GM06990 (cell line): ENCODE measurements around the gene GNG12.

Experiments
- DNase-seq: peaks from one replicate; pipeline ENCODE4 v3.0.0-alpha.2; 2011; ENCODE audit not compliant: insufficient read length; ENCODE audit errors: extremely low read depth
- H3K27me3 ChIP-seq: replicated peaks from 2 replicates; pipeline ENCODE4 v1.6.0; 2011; ENCODE audit warnings: low read length; ENCODE audit not compliant: control insufficient read depth, insufficient read depth
- H3K36me3 ChIP-seq: 2 replicates; pipeline ENCODE4 v1.5.1; 2011; ENCODE audit warnings: low read length; ENCODE audit not compliant: control insufficient read depth, insufficient read depth
- H3K4me3 ChIP-seq: replicated peaks from 2 replicates; pipeline ENCODE4 v1.5.1; 2011; ENCODE audit warnings: low read depth, mild to moderate bottlenecking, control low read depth, low read length
- CTCF ChIP-seq: IDR thresholded peaks from 2 replicates; pipeline ENCODE4 v1.5.1; 2011; ENCODE audit warnings: low read length, control low read depth, mild to moderate bottlenecking, inconsistent platforms; ENCODE audit not compliant: insufficient read depth, poor library complexity, severe bottlenecking

GNG12 gene

GRCh38 chr1:67653304-67653703, 180.0 kb downstream of the GNG12 start:
- no peak for DNase-seq
- Histone ChIP-seq H3K4me3 (no peak overlapping the region), H3K36me3 (no peaks in the 10 kb centered on the region), H3K27me3 (no peaks in the 10 kb centered on the region)
- TF ChIP-seq CTCF = no peak

- Histone ChIP-seq H3K27me3 (no peaks in the 10 kb centered on the region), H3K36me3 (no peaks in the 10 kb centered on the region), H3K4me3 (no peak overlapping the region)
- DNase-seq = no peak
- TF ChIP-seq CTCF = no peak
These were observed 180.5 kb downstream of the GNG12 start for GRCh38 chr1:67652800-67653199.
